SK-N-MC (cell line): ENCODE measurements around the gene RBM3.

ENCODE experiments used
- DNase-seq: peaks from one replicate; pipeline ENCODE4 v3.0.0-alpha.2; 2011; ENCODE audit warnings: low read depth, low spot score
- H3K27ac ChIP-seq: fragments of 200-600 bp; sonication (generic); 2 replicates; pipeline ENCODE4 v1.5.1; 2016; ENCODE audit warnings: mixed run types
- H3K36me3 ChIP-seq: fragments of 200-600 bp; sonication (generic); 2 replicates; pipeline ENCODE4 v1.6.1; 2017; ENCODE audit warnings: antibody characterized with exemption, low read length, mixed read lengths; ENCODE audit not compliant: insufficient read depth
- H3K4me3 ChIP-seq: fragments of 200-600 bp; sonication (generic); 2 replicates; pipeline ENCODE4 v1.5.1; 2016
- H3K9ac ChIP-seq: fragments of 200-600 bp; sonication (generic); 2 replicates; pipeline ENCODE4 v1.8.0; 2017; ENCODE audit warnings: mixed run types, mixed read lengths; ENCODE audit not compliant: insufficient read length
- H3K9me3 ChIP-seq: fragments of 200-600 bp; sonication (generic); 2 replicates; pipeline ENCODE4 v1.6.1; 2017; ENCODE audit warnings: low read depth, mild to moderate bottlenecking, antibody characterized with exemption, low read length, moderate library complexity, mixed read lengths
- EZH2 ChIP-seq: fragments of 200-600 bp; sonication (generic); IDR thresholded peaks from one replicate; pipeline ENCODE4 v1.6.1; 2017; ENCODE audit warnings: antibody characterized with exemption
- FOXP2 ChIP-seq: optimal IDR thresholded peaks from 2 replicates; pipeline ENCODE3; 2011; ENCODE audit warnings: mild to moderate bottlenecking, moderate library complexity; ENCODE audit not compliant: insufficient read depth; ENCODE audit errors: extremely low read length, control extremely low read depth
- POLR2AphosphoS5 ChIP-seq: IDR thresholded peaks from 2 replicates; pipeline ENCODE4 v1.6.1; 2012; ENCODE audit warnings: mild to moderate bottlenecking, low read depth, low read length, borderline replicate concordance

RBM3 gene

DNA sequence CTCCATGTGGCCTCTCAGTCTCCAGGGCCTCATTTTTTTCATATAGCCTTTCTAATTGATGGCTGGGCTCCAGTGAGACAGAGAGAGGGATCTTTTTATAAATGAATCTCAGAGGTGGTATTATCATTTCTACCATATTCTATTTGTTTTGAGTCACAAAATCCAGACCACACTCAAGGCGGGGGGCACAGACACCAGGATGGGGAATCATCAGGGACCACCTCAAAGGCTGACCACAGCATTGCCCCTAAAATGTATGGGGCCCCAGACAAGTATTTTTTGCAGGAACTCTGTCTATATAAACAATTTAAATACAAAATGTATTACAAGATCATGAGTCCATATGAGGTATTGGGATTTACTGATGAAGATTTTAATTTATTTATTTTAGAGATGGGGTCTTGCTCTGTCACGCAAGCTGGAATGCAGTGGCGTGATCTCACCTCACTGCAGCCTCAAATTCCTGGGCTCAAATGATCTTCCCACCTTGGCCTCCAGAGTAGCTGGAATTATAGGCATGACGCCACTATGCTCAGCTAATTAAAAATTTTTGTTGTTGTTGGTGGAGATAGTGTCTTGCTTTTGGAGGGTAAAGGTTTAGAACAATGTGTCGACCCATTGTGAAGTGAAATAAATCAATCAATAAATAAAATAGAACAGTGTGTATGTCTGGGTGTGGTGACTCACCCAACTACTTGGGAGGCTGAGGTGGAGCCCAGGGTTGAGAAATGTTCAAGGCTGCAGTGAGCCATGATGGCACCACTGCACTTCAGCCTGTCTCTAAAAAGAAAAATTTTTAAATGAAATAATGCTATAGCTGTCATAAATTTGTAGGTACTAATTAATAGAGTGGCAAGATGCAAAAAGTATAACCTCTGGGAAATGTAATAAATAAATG, 52.4 kb downstream of the RBM3 start:
- no peak overlapping the region for H3K9ac ChIP-seq
- H3K4me3 ChIP-seq, result no peak overlapping the region
- H3K9me3 ChIP-seq, result no peaks in the 10 kb centered on the region
- TF ChIP-seq EZH2 (no peak), FOXP2 (no peak), POLR2AphosphoS5 (no peak)
- no peaks in the 10 kb centered on the region for H3K36me3 ChIP-seq
- DNase-seq, result no peak
- no peak overlapping the region for H3K27ac ChIP-seq
